HG03520 (cell line): Measurements from ENCODE around the gene REC8.
"Not testable (repeated sequence)": the region's sequence is repeated elsewhere in the genome, so short reads cannot be mapped to it uniquely, and the experiment has no call there.

Experiments used
- ATAC-seq: cut with Tn5 transposase; IDR thresholded peaks from one replicate; pipeline ENCODE4 v1.9.1; 2021; ENCODE audit warnings: mild to moderate bottlenecking, moderate library complexity; ENCODE audit not compliant: unreplicated experiment

The REC8 gene

DNA sequence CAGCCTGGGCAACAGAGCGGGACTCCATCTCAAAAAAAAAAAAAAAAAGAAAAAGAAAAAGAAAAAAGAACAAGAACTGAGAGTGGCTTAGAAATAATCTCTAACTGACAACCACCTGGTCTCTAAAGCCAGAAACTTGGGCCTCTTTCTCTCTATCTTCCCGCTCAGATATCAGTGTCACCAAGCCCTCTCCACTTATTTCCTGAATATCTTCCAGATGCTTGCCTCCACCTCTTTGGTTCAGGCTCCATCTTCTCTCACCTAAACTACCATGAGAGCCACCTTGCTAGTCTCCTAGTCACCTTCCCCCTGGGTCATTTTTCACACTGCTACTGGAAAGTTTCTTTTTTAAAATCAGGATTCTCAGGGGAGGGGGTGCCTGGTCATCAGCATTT is 25.2 kb downstream of the REC8 start:
- ATAC-seq = no peak

DNA sequence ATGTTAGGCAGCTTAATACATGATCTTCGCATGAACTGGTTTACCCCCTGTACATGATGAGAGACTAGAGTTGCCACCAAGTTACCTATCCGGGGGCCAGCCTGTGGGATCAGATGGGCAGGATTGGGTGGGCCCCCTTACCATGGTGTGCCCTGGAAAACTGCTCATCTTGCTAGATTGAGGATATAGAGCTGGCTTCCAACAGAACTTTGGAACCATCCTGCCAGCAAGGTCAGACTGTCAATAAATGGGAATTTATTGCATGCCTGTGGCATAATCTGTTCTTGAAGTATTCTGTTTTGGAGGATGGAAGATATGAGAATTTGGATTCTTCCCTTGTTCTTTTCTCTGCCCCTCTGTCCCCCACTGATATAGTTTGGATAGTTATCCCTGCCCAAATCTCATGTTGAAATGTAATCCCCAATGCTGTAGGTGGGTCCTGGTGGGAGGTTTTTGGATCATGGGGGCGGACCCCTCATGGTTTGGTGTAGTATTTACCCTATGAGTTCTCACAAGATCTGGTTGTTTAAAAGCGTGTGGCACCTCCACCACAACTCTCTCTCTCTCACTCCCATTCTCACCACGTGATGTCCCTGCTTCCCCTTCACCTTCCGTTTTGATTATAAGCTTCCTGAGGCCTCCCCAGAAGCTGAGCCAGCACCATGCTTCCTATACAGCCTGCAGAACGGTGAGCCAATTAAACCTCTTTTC is 27.1 kb downstream of the REC8 start:
- ATAC-seq = no peak

DNA sequence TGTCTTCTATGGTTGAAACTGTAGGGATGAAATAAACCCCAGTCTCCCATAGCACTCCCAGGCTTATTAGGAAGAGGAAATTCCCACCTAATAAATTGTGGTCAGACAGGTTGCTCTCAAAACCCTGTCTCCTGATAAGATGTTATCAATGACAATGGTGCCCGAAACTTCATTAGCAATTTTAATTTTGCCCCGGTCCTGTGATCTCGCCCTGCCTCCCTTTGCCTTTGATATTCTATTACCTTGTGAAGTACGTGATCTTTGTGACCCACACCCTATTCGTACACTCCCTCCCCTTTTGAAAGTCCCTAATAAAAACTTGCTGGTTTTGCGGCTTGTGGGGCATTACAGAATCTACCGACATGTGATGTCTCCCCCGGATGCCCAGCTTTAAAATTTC is 30.7 kb downstream of the REC8 start:
- ATAC-seq = not testable (repeated sequence)

DNA sequence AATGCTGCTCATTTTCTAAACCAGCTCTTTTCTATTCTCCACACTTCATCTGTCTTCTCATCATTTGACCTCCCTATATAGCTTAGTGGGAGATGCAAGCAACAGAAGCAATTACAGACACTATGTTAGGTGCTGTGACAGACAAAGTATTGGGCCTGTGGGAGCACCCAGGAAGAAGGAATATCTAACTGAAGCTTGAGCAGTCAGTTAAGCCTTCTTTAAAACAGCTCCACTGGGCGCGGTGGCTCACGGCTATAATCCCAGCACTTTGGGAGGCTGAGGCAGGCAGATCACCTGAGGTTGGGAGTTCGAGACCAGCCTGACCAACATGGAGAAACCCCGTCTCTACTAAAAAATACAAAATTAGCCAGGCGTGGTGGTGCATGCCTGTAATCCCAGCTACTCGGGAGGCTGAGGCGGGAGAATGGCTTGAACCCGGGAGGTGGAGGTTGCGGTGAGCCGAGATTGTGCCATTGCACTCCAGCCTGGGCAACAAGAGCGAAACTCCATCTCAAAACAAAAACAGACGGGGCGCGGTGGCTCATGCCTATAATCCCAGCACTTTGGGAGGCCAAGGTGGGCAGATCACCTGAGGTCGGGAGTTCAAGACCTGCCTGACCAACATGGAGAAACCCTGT is 31.5 kb downstream of the REC8 start:
- ATAC-seq = not testable (repeated sequence)

DNA sequence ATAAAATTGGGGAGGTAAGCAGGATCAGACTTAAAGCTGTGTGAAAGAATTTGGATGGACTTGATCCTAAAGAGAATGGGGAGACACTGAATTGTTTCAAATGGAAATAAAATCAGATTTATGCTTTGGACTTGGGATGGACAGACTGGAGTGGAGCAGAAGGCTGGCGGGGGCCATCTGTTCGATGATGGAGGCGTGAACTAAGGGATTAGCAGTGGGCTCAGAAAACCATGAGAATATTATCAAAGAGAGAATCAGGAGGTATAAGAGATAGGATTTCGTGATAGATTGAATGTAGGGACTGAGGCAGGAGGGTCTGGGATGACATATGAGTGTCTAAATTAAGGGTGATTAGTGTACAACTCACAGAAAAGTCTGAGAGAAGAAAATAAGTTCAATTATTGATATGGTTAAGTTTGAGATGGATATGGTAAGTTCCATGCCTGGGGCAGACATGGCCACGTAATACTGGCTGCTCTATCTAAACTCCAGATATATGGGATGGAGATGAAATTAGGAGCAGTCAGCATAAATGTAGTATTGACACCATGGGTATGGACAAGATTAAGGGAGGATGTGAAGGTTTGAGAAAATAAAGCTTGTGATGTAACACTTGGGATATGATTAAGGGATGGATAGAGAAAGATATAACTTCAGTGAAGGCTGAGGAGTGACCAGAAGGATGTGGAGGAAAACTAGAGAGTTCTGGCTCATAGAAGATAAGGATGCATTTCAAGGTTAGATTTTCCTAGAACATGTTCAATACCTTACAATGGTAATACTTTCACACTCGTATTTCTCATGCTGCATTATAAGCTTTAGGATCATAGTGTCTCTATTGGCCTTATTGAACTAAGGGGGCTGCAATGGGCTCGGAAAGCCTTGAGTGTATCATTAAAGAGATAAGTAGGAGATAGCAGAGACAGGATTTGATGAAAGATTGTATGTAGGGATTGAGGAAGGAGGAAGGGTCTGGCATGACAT is 32.6 kb downstream of the REC8 start:
- no peak for ATAC-seq

DNA sequence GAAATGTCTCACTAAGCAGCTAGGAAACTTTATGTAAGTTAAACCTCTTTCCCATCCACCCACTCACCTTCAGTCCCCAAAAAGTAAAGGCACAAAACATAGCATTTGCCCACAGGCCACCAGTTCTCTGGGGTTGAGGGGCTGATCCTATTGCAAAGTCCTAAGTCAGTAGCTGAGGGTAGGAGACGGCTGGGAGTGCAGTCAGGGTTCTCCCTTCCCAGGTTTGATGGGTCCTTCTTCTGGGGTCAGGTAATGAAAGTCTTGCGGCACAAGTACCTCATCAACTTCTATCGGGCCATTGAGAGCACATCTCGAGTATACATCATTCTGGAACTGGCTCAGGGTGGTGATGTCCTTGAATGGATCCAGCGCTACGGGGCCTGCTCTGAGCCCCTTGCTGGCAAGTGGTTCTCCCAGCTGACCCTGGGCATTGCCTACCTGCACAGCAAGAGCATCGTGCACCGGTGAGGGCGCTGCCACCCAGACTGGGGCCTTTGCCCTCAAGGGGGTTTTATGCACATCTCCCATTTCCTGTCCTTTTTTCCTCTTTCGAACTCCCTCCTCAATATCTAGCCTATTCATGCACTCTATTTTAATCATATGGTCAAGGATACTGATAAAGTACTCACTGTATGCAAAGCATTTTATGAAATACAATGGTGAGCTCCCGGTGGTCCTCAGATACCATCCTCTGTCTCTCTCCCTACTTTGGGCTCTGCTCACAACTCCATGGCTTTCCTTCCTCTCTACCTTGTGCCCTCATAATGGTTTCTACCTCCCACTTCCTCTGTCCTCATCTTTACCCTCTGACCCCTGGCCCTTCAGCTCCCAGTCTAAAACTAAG is 34.6 kb downstream of the REC8 start:
- no peak for ATAC-seq

DNA sequence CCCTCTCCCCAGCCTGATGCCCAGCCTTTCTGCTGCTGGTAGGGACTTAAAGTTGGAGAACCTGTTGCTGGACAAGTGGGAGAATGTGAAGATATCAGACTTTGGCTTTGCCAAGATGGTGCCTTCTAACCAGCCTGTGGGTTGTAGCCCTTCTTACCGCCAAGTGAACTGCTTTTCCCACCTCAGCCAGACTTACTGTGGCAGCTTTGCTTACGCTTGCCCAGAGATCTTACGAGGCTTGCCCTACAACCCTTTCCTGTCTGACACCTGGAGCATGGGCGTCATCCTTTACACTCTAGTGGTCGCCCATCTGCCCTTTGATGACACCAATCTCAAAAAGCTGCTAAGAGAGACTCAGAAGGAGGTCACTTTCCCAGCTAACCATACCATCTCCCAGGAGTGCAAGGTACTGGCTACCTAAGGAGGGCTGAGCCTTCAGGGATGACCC is 35.2 kb downstream of the REC8 start:
- no peak for ATAC-seq

DNA sequence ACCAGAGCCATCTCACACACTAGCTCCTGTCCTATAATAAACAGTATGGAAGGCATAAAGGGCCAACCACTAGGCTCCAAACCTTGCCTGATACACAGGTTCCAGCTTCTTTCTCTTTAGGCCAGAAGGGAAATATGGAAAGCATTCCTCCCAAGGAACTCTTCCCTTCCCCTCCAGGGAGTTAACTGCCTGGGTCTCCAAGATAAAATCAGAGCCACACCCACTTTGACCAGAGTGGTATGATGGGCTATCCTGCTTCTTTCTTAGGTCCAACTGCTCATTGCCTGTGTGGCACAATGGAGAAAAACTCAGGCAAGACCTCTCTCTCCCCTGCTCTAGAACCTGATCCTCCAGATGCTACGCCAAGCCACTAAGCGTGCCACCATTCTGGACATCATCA is 35.7 kb downstream of the REC8 start:
- no peak for ATAC-seq

DNA sequence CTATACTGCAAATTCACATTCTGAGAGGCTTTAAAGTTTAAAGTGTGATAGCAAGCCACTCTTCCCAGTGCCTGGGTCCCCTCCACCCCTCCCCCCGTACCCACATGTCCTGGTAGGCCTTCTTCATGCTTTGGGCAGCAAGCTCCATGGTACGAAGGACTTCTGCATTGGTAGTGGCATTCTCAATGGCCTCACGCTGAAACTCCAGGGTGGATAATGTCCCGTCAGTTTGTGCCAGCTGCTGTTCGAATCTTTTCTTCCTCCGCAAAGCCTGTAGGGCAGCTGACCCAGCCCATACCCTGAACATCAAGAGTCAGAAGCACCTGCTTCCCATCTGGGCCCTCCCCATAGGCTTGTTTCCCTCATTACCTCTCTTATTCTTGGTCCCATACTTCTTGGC is 39.4 kb downstream of the REC8 start:
- ATAC-seq = no peak

DNA sequence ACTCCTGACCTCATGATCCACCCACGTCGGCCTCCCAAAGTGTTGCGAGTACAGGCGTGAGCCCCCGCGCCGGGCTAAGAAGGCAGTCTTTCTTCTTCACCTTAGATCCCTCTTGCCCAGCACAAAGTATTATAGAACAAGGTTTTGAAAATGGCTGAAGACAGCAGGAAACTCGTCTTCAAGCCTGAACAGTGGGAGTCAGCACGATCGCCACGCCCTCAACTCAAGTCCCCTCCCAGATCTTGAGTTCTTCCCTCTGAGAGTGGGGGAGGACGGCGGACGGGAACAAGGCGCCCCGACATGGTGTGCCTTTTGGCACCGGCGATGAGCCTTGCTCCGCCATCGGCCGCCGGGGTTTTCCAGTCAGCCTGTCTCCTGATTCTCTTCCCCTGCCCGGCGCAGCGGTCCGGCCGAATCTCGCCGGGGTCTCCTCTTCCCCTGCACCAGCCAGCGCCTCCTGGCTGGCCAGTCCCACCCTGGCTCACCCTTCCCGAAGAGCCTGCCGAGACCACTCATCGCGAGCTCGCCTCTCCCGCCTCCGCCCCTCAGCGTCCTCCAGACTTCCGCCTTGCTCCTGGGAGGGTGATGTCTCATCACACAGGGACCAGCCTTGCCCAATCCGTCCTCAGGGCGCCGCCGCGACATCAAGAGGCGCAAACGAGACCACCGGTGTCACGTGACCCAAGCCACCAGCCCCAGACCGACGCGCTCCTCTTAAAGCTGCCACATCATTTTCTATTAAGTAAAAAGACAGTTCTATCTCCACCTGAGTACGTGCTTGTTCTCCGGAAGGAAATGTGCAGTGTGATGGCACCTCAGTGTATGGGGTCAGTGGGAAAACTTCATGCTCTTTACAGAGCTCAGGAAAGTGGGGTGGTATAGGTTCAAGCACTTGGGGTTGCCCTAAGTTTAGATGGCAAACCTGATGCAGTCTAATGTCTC is 41.3 kb downstream of the REC8 start, which contains the start of gene CHMP4A:
TSS of gene CHMP4A (minus strand) at position 565 of the 942 bp plus-strand sequence. CDS start at position 516, 49 bp downstream.
- peak; percentile 76 for ATAC-seq

DNA sequence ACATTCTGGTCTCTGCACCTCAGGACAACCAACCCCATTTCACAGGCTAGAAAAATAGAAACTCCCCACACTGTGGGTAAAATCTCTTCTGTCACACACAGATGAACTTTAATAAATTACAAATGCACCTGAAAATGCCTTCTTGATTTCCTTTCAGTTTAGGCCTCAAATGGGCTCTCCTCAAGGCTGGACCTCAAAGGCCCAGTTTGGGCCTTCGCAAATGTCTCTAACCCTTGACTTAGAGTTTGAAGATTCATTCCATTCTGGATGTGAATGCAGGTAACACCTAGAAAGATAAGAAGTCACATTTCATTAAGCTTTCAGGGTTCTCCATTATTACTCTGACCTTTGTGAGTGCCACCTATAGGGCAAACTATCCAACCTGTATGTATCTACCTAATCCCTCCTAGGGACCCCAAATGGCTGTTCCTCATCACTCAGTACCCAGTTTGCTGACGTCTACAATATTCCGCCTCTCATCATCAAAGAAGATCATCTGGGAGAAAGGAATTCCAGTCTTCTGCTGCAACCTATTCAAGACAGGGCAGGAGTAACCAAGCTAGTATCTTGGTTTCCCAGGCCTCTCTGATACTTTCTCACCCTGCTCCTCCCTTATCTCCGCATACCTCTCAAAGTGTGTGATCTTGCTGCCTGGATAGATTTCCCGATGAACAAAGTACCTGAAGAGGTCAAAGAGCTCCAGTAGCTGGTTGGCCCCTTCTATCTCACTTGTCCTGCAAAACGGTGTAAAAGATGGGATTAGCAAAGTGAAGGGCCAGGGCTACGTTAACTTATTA is 42.2 kb downstream of the REC8 start:
- no peak for ATAC-seq

DNA sequence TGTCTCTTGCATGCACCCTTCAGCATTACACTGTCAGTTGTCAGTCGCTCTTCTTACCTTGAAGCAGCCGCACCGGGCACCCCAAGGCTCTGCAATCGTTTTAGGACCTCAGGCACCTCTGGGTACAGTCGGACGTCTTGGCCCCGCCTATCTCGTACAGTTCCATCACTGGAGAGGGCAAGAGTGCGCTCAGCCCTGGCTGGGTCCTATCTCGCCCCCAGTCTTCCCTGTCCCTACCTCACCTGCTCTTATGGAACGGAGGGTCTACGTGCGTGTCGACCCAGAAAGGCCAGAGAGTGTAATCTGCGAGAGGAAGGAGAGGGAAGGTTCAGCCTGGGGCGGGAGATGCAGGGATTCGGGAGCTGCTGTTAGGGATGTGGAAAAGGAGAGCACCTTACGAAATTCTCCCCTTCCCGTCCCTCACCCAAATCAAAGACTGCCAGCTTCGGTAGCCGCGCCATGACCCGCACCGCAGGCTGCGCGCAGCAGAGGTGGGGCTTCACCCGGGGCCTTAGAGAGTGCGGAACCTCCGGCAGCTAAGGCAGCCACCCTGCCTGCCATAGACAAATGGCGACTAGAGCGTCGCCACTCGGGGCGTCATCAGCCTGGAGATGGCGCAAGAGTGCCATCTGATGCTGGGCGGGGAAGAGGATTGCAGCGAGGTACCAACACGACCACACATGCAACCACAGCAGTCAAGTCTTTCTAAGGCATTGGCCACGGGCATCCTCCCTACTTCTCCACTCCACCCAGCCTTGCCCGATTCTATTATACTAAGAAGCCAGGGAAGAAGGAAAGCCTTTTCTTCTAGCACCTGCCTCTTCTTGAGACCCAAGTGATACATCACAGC is 43.8 kb downstream of the REC8 start, which contains the start of gene MDP1:
TSS of gene MDP1 (minus strand) at position 572 of the 850 bp plus-strand sequence. CDS start at position 461, 111 bp downstream.
- peak; percentile 52 for ATAC-seq

DNA sequence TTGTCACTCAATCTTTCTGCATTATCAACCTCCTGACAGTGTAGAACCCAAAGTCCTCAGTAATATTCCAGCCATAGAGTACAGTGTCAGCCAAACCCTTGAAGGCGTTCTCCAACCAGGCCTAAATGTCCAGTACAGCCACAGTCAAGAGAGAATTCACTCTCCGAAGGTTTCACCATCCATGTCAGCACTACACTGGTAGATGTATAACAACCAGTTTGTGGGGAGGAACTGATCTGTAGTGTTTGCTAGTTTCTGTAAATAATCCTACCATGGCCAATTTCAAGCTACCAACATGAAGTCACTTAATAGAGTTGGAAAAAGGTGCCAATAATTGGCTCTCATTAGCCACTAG is 44.4 kb downstream of the REC8 start:
- ATAC-seq = no peak

DNA sequence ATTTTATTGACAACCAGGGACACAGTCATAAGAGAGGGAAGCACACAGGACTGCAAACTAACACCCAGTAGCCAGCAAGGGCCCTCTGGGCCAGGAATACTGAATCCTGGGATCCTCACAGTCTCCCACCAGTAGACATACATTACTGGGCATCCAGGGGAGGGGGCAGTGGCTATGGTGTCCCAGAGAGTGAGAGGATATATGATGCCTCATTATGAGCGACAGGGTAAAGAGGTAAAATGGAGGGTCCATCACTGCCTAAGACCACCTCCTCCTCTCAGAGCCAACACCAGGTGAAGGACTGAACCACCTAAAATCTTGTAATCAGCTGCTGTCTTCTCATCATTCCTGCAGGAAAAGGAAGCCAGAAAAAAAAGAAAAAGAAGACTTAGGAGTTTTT is 45.0 kb downstream of the REC8 start:
- not testable (repeated sequence) for ATAC-seq

DNA sequence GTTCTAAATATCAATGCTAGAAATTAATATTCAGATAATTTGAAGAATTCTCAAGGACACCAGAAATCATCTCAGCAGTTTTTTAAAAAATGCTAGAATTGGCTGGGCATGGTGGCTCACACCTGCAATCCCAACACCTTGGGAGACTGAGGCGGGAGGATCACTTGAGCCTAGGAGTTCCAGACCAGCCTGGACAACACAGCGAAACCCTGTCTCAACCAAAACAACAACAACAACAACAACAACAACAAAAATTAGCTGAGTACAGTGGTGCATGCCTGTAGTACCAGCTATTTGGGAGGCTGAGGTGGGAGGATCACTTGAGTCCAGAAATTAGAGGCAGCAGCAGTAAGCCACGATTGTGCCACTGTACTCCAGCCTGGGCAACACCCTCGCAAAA is 47.2 kb downstream of the REC8 start:
- no peak for ATAC-seq

DNA sequence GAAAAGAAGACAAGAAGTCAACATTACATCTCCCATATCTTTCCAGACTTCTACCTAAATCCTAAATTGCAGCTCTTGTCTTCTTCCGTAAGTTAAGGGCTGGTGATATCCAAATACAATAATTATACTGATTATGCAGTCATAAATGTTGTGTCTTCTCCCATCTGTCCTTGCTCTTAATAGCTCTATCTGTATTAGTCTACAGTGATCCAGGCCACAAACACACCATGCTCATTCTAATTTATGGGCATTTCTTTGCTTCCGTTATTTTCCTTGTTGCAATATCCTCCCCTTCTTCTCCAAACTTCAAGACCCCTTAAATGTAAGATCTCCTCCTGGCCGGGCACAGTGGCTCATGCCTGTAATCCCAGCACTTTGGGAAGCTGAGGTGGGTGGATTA is 47.6 kb downstream of the REC8 start:
- no peak for ATAC-seq

DNA sequence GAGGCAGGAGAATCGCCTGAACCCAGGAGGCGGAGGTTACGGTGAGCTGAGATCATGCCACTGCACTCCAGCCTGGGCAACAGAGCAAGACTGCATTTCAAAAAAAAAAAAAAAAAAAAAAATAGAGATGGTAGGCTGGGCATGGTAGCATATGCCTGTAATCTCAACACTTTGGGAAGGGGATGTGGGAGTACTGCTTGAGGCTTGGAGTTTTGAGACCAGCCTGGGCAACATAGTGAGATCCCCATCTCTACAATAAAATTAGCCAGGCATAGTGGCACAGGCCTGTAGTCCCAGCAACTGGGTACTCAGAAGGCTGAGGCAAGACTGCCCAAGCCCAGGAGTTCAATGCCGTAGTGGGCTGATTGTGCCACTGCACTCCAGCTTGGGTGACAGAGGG is 51.1 kb downstream of the REC8 start:
- ATAC-seq = not testable (repeated sequence)
